Left forelimb (tissue), 1 donor: ENCODE measurements around the gene PDE1C.

Experiments used
- DNase-seq: peaks from one replicate; pipeline ENCODE4 v3.0.0-alpha.2; 2018; ENCODE audit warnings: low spot score

PDE1C gene

DNA sequence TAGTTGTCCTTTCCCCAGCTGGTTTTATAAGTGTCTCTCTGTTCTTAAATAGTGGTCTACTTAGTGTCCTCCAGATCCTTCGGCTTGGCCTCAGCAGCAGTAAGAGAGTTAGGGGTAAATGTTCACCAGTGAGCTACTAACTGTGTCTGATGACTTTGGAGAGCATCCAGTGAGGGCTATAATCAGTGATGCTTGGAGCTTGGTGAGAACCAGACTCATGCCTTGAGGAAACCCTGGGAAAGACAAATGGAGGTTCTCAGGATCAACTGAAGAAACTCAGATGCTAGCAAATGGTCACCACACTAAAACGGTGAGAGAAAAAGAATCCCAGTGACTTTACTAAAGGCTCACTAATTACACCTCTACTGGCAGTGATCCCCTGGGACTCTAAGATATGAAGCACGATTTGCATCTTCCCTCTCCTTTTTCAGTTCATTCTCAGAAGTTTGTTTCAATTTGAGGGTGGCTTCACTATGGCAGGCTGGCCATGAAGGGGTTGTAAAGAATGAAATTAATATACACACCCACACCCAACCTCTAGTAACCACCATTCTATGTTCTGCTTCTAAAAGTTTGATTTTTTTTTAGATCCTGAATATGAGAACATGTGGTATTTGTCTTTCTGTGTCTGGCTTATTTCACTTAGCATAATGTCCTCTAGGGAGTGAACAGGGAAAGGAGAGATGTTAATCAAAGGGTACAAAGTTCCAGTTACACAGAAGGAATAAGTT lies 177.9 kb downstream of the PDE1C start:
- no peak for DNase-seq

DNA sequence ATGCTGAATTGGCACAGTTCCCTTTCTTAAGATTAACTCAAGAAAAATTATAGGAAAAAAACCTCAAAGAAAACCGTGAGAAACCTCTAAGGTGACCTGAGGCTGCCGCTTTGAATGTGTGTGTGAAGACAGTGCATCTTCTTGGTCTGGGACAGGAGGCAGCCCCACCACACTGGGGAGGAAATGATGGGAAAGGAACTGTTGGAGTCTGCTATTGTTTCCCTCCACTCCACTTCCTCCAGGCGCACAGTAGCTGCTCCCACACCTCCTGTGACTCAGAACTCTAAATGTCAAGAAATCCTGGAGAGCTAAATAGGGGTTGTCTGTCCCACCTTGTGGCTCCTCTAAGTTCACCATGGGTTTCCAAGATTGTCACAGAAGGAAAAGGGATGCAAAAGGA lies 179.4 kb downstream of the PDE1C start:
- DNase-seq, result no peak

DNA sequence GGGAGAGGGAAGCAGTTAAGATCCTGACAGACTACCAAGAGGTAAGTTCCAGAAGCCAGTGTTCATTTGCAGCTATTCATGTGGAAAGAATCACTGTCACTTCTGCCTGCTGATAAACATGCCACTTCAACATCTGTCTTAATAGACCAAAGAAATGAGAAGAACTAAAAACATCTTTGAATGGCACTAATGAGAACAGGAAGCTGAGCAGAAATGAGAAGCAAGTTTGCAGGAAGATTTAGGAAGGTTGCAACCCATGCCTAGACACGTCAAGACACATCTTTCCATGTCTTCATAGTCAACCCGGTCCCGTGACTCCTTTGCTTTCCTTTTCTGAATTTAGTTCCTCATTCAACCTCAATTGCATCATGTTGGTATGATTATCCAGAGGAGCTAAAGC lies 180.0 kb downstream of the PDE1C start:
- no peak for DNase-seq

DNA sequence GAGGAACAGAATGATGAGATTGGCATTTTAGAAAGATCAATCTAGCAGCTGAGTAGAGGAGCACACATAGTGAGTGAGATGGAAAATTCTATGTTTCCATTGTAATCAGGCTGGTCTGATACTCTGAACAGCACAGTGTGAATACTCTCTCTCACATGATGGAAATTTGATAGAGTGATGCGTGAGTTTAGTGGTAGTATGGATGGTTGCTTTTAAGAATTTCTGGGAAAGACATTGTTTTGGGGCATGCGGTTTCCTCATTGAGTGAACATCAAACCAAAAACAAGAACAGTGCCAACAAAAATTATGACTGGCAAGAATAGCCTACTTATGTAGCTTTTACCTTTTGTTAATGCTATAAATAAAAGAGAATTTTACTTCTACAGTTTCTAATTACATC lies 183.2 kb downstream of the PDE1C start:
- no peak for DNase-seq

DNA sequence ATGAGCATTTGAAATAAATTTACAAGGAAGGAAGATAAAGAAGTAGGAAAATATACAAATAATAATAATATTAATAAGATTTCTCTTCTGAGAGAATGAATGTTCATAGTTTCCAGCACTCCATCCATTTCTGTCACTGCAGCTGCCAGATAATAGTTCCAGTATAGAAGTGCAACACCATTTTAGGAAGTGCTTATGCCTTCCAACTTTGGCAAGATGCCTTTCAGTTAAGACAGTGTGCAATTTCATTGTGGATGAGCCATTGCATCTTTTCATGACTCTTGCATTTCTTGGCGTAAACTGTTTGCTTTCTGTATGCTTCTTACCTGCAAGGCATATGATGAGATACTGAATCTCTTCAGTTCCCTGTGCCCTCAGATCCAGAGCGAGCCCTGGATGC lies 185.0 kb downstream of the PDE1C start:
- DNase-seq, result no peak

DNA sequence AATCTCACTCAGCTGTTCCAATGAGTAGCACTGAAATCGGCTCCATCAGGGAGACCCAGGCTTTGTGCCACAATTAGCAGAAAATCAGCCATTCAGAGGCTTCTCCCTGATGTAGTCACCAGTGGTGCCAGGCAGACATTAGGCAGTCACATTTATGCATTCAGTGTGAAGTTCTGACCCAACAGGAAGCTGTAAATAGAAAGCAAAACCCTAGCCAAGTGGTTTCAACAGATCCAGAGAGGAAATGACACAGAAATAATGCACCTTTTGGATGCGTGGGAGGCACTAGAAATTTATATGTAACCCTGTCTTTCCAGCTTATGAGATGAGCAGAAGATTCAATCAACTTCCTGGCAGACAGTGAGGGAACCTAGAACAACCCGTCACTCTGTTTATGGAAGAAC lies 186.4 kb downstream of the PDE1C start:
- DNase-seq, result no peak

DNA sequence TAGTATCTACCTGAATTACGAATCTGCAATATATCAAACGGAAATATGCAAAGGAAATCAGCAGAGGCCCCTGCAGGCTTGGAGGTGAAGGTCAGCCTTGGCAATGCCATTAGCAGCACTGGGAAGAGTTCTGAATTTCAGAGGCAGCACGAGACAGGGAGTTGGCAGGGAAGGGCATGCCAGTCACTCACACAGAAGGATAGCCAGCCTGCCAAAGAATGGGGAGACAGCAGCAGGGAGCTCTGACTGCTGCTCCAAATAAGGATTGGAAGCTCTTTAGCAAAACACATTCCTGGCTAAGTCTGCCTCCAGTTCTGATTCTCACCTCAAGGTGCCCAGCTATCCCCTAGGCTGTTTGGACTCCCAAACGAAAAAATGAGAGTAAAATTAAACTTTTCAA lies 188.0 kb downstream of the PDE1C start:
- no peak for DNase-seq

DNA sequence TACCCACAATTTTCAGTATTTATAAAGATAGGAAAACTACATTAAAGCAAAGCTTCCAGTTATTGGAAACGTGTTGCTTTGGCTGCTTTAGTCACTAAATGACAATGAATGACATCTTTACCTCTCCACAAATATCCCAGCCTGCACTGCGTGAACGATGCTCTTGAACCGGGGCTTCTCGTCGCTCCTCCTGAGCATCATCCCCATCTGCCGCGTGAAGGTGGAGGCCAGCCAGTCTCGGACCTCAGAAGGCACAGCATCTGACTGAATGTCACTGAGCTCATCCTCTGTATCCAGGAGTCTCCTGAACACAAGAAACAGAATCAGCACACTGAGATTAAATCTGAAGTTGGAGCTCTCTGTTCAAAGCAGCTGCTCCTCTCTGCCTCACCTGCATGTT lies 191.3 kb downstream of the PDE1C start:
- no peak for DNase-seq

DNA sequence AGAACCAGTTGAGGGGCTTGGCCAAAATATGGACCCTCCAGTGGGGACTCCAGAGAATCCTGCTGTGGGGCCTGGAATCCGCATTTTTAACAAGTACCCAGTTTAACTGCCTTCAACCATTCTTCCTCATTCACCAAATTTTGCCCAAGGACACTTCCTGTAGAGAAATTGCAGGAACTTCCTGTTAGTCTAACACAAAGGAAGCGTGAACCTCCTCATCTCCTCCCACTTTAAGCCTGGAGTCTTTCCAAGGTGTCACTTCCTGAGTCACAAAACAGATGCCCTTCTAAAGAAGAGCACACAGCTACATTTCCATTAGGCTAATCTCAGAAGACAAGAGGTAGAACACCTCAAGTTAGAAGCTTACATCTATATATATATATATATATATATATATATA lies 194.8 kb downstream of the PDE1C start:
- no peak for DNase-seq

DNA sequence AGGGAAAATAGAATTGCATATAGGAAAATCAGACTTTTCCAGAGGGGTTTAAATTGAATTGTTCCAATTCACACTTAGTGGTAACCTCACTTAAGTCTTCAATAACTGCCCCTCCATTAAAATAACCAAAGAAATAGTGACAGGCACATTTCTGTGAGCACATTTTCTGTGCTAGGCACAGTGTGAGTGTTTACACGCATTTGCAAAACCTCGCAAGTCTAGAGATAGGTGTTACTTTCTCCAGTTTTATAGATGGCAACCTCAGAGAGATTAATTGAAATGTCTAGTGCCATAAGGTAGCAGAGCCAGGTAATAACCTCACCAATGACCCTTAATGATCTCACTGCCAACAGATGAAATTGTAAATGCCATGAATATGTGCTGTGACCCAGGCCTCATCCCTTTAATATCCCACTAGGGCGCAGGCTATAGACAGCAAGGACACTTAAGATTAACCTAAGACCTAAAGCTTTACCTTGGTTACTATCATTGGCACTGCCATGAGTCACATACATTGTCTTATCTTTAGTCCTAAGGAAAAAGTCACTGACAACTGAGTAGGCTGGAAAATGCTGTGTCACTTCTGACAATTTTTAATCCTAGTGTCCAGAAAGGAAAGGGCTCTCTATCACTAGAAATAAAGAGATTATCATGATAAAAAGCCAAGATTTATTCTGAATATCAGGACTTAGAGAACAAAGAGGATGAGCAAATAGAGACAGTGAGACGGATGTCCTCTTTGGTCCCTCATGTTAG lies 195.4 kb downstream of the PDE1C start:
- no peak for DNase-seq

DNA sequence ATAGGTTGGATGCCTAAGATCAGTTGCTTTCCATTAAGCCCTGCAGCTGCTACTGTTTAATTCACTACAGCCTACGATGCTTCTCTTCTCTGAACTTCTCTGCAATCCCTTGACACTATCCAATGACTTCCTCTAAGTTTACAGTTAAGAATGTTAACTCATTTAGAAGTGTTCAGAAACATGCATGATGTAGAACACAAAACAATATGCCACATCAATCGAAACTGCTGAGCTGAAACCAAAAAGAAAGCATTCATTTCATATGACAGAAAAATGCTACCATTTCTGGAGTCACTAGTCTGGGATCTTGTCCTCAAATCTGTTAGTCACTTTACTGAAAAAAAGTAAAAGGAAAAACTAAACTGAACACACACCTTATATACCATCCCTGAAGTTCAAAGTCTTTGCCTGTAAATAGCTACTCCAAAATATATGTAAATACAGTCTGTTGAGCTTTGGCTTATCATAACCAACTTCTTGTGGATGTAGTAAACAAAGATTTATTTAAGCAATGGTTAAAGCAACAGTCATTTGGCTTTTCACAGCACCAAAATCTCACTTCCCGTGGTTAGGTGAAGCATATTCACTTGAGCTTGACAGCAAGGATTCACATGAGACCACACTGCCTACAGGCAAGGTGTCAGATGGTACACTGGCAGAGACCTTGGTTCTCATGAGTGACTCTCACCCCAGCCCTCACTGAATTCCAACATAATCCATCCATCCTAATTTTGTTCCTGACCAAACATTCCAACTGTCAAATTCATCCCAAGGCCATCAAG lies 196.2 kb downstream of the PDE1C start:
- DNase-seq, result no peak

DNA sequence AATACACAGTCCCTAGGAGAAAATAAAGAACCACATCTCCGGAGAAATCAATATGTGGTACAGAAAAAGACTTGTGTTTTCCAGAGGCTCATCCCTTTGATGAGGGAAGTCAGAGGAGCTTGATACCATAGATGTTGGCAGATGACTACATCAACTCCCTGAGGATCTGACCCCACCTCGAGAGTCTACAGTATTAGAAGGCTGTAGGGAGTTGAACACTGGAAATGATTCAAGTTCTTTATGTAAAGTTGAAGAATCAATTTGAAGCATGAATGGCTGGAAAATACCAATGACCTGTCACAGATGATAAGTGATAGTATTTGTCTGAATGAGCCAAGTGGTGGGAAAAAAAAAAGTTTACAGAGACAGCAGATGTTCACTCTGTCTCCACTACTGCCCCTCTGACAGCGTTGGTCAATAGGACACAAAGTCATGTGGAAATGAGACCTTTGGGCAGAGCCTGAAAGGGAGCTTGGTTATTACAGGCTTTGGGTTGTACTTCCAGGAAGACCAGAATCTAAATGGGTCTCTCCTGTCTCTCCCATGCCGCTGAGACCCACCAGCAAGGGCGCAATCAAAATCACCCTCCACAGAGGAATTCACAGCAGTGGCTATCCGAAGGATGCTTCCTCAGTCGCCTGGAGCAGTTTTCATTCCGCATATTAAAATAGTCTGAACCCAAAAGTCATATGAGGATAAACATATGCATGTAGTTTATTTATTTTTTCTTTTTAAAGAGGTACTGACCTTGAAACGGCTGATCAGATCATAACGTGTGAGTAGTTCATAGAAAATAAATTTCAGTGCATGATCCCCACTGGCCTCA lies 197.4 kb downstream of the PDE1C start:
- DNase-seq, result no peak

DNA sequence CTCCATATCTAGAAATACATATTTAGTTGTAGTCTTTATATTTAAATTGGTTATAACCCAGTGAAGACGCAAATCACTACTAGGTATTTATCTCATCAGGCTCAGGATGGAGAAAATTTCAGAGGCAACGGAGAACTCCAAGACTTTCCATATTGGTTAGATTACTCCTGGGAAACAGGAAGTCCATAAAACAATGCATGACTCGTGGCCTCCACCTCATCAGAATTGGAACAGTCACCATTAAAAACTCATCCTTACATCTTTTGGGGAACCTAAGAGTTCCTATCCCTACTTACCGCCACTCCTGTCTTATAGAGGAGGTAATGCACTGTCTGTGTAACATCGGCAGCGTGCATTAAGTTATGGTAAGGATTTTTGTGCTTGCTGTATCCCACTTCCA lies 205.6 kb downstream of the PDE1C start:
- no peak for DNase-seq

DNA sequence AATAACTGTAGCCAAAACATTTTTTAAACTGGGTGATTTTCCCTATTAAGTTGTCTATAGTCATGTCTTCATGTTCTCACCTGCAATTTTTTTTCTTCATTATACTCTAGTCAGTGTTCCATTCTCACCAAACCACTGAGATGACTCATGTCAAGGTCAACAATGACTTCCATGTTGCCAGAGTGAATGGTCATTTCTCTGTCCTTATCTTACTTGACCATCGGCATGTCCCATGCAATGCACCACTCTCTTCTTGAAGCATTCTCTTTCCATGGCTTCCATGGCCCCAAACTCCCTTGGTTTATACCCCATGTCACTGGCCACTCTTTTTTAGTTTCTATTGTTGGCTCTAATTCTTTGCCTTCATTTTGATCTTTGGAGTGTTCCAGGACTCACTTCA lies 209.3 kb downstream of the PDE1C start:
- no peak for DNase-seq

DNA sequence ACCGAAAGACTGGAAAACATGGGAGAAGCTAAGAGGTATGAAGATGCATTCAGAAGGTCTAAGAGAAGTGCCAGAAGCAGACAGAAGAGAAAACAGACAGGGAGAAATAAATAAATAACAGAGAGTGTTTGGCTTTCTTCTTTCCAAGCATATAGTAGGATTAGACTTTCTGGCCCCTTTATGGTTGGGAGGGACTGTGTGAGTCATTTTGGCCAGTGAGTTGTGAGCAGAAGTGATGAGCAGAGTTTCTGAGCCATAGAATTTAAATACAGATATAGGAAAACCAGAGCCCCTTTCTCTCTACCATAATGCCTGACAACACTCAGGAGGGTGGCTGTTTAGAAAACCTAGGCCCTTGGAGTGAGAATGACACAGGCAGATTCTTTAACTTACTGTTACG lies 212.2 kb downstream of the PDE1C start:
- no peak for DNase-seq

DNA sequence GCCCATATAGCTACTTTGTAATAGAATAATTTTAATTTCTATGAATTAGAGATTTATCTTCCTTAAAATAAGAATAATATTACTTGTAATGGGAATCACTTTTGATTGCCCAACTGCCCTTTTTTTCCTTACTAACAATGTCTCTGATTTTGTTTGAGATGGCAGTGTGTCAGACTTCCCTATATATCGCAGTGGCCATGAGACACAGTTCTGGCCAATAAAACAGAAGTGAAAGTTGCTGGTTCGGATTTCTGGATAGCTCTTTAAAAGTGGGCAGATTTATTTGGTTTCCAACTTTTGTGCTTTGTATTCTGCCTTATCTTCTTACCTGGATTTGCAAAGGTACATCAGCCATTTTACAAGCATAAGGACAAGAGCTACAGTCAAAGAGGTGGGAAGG lies 213.0 kb downstream of the PDE1C start:
- no peak for DNase-seq

DNA sequence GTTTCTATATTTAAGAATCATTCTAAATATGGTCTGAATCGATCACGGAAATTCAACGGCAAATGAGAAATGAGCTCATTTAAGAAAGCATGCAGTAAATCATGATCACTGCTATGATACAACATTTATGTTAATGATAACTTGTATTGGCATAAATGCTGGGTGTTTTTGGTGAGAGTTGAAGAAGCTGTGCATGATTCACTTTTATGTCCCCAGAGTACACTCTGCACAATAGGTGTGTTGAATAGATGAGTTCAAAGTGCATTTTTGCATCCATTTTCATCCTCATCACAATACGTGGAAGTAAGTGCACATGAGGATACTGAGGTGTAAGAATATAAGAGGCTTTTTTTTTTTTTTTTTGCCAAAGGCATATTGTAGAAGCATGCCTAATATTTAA lies 213.9 kb downstream of the PDE1C start:
- no peak for DNase-seq

DNA sequence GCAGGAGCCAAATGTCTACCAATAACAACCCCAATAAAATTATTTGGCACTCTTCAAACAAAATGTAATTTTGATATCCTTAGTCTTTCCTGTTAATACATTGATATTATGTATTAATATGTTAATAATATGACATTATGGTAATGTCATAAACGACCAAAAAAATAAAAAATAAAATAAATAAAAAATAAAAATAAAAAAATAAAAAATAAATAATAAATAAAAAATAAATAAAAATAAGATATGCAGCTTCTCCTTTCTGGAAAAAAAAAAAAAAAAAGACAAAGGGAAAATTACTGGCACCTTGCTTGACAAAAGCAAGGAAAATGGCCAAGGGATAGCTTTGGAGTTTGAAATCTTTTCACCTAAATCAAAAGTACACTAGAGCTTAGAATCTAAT lies 214.7 kb downstream of the PDE1C start:
- no peak for DNase-seq

DNA sequence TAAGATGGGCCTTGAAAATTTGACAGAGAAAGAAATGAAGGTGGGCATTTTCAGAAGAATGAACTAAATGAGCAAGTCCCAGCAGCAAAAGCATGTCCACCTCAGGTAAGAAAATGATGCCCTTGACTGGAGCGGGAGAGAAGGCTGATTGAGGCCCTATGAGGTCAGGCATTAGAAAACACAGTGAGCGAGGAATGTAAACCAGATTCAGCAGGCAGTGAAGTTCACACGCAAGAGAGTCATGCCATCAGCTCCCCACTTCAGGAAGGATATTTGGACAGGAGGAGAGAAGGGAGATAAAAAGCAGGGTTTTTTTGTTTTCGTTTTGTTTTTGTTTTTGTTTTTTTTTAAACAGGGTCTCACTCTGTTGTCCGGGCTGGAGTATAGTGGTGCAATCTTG lies 216.8 kb downstream of the PDE1C start:
- DNase-seq, result no peak

DNA sequence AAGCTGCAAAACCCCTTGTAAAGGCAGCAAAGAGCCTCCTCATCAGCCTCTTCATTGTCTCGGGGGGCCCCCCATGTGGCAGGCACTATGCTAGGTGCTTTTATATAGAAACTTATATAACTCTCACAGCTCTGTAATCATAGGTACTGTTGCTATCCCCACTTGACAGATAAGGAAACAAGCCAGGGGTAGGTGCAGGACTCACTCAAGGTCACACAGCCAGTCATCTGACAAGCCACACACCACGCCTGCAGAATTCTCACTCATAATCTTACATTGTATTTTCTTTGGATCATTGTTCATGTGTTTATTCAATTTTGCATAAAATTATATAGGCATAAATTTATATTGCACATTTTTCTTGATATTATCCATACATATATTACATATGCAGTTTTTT lies 217.7 kb downstream of the PDE1C start:
- no peak for DNase-seq

DNA sequence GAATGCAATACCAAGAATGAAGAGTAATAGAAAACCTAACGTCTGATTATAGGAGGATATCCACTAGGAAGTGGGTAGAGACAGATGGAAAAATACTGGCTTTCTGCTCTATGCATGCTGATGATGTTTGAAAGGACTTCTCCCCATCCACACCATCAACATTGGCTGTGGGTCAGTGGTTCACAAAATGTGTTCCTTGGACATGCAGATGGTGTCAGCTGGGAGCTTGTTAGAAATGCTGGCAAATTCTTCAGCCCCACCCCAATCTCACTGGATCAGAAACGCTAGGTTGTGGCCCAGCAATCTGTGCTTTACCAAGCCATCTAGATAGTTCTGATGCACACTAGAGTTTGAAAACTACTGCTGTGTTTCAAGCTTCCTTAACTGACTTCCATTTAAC lies 219.1 kb downstream of the PDE1C start:
- no peak for DNase-seq

DNA sequence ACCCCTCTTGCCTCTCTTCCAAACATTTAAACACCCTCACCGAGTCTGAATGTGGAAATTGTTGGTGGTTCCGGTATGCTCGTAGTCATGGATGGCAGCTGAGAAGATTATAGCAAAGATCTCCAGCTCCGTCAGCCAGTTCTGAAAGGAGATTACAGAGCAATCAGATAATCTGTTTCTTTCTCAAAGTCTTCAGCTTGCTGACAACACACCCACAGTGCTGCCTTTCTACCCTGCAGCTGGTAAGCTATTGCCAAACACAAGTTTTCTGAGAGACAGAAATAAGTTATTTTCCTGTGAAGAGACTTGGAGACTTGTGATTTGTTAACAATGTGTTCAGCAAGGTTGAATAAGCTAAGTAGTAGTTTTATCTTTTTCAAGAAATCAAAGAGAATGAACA lies 219.6 kb downstream of the PDE1C start:
- DNase-seq, result no peak
